ENCODE data around the gene TNFRSF8.

GRCh38 chr1:12147201-12147701 lies 84.1 kb downstream of the TNFRSF8 start:
- TF ChIP-seq CTCF (IDR thresholded peaks at IDR 0.05; ENCODE audit: low read depth, low read length, poor library complexity, severe bottlenecking) (no peak), EZH2phosphoT487 (IDR thresholded peaks at IDR 0.05; ENCODE audit: borderline replicate concordance, low read length) (no peak)
